ENCODE data around the gene MAGEA6.

The MAGEA6 gene

DNA sequence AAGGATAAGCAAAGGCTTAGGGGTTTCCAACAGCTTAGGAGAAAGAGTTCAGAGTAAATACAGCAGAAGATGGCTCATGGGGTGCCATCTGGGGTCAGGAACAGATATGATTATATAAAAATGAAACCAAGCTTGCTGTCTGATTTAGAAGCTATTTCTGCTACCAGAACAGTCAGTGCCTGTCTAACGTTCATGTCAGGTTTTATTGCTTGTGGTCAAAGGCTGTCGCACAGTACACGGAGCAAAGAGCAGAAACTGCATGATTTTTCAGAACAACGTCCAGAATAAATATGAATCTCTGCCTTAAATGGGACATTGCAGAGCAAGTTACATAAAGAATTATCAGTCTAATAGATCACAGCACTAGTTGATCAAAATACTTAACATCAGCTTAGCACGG is 43.7 kb upstream of the MAGEA6 start:
- TF ChIP-seq TCF12 (IDR thresholded peaks at IDR 0.05; ENCODE audit: low read depth) (no peak), TAF1 (IDR thresholded peaks at IDR 0.05; ENCODE audit: low read depth) (no peak), EP300 (IDR thresholded peaks at IDR 0.05; ENCODE audit: borderline replicate concordance) (no peak), TEAD4 (IDR thresholded peaks at IDR 0.05) (no peak), CREB1 (IDR thresholded peaks at IDR 0.05; ENCODE audit: low read depth) (no peak), CEBPB (IDR thresholded peaks at IDR 0.05) (no peak), RAD21 (IDR thresholded peaks at IDR 0.05; ENCODE audit: low read depth) (no peak), YY1 (IDR thresholded peaks at IDR 0.05; ENCODE audit: low read depth) (no peak), ZBTB7A (IDR thresholded peaks at IDR 0.05; ENCODE audit: low read depth) (no peak), NFIC (IDR thresholded peaks at IDR 0.05) (no peak)
- TF ChIP-seq, protein P1, sequence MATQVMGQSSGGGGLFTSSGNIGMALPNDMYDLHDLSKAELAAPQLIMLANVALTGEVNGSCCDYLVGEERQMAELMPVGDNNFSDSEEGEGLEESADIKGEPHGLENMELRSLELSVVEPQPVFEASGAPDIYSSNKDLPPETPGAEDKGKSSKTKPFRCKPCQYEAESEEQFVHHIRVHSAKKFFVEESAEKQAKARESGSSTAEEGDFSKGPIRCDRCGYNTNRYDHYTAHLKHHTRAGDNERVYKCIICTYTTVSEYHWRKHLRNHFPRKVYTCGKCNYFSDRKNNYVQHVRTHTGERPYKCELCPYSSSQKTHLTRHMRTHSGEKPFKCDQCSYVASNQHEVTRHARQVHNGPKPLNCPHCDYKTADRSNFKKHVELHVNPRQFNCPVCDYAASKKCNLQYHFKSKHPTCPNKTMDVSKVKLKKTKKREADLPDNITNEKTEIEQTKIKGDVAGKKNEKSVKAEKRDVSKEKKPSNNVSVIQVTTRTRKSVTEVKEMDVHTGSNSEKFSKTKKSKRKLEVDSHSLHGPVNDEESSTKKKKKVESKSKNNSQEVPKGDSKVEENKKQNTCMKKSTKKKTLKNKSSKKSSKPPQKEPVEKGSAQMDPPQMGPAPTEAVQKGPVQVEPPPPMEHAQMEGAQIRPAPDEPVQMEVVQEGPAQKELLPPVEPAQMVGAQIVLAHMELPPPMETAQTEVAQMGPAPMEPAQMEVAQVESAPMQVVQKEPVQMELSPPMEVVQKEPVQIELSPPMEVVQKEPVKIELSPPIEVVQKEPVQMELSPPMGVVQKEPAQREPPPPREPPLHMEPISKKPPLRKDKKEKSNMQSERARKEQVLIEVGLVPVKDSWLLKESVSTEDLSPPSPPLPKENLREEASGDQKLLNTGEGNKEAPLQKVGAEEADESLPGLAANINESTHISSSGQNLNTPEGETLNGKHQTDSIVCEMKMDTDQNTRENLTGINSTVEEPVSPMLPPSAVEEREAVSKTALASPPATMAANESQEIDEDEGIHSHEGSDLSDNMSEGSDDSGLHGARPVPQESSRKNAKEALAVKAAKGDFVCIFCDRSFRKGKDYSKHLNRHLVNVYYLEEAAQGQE (IDR thresholded peaks at IDR 0.05; ENCODE audit: low read depth): no peak

DNA sequence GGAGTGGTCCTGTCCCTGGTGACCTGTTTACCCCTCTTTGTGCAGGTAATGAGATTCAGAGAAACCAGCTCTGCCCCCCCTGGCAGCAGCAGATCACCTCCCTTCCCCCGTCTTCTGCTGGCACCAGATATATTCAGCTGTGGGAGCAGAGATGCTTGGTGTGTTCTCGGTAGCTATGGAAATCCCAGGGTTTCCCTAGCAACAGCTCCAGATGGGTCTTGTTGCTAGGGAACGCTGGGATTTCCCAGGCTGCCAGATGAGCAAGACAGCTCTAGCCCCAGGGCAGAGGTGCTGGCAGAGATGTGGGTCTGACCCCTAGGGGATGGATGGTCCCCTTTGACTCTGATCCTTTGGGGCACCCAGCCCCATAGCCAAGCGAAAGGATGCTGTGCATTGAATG is 40.9 kb upstream of the MAGEA6 start:
- TF ChIP-seq FOXM1 (IDR thresholded peaks at IDR 0.05; ENCODE audit: borderline replicate concordance, low read depth): no peak
- TF ChIP-seq NFIC (IDR thresholded peaks at IDR 0.05): no peak
- TF ChIP-seq, protein P1 (IDR thresholded peaks at IDR 0.05; ENCODE audit: low read depth): no peak
- TF ChIP-seq, protein P2, sequence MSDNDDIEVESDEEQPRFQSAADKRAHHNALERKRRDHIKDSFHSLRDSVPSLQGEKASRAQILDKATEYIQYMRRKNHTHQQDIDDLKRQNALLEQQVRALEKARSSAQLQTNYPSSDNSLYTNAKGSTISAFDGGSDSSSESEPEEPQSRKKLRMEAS (IDR thresholded peaks at IDR 0.05): no peak
- TF ChIP-seq CREB1 (IDR thresholded peaks at IDR 0.05; ENCODE audit: low read depth): no peak
- TF ChIP-seq, protein P3, sequence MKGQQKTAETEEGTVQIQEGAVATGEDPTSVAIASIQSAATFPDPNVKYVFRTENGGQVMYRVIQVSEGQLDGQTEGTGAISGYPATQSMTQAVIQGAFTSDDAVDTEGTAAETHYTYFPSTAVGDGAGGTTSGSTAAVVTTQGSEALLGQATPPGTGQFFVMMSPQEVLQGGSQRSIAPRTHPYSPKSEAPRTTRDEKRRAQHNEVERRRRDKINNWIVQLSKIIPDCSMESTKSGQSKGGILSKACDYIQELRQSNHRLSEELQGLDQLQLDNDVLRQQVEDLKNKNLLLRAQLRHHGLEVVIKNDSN (IDR thresholded peaks at IDR 0.05): no peak
- TF ChIP-seq ZBTB7A (IDR thresholded peaks at IDR 0.05; ENCODE audit: low read depth): no peak
- no peak for TF ChIP-seq EP300 (IDR thresholded peaks at IDR 0.05; ENCODE audit: borderline replicate concordance)
- no peak for TF ChIP-seq RAD21 (IDR thresholded peaks at IDR 0.05; ENCODE audit: low read depth)
- no peak for TF ChIP-seq EGR1 (IDR thresholded peaks at IDR 0.05)
- TF ChIP-seq YY1 (IDR thresholded peaks at IDR 0.05; ENCODE audit: low read depth): no peak
- no peak for TF ChIP-seq TEAD4 (IDR thresholded peaks at IDR 0.05)
- TF ChIP-seq TCF12 (IDR thresholded peaks at IDR 0.05; ENCODE audit: low read depth): no peak
- no peak for TF ChIP-seq TAF1 (IDR thresholded peaks at IDR 0.05; ENCODE audit: low read depth)
- no peak for TF ChIP-seq CEBPB (IDR thresholded peaks at IDR 0.05)

DNA sequence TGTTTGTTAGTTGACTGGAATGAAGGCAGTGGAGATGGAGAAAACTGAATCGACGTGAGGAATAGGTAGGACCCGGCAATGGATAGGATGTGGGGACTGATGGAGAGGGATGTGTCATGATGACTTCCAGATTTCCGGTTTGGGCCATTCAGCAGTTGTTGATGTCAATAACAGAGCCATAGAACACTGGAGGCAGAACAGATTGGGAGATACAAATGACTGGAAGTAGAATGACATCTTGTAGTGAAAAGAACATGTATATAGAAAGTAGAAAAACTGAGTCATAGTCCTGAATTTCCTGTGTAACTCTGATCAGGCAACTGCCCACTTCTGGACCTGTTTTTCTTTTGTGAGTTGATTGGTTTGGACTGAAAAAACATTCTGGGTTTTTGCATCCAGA is 36.5 kb upstream of the MAGEA6 start:
- TF ChIP-seq, protein P1 (IDR thresholded peaks at IDR 0.05; ENCODE audit: low read depth): no peak
- TF ChIP-seq ZBTB7A (IDR thresholded peaks at IDR 0.05; ENCODE audit: low read depth) (no peak), FOXM1 (IDR thresholded peaks at IDR 0.05; ENCODE audit: borderline replicate concordance, low read depth) (no peak), CREB1 (IDR thresholded peaks at IDR 0.05; ENCODE audit: low read depth) (no peak), CEBPB (IDR thresholded peaks at IDR 0.05) (no peak), EGR1 (IDR thresholded peaks at IDR 0.05) (no peak), TEAD4 (IDR thresholded peaks at IDR 0.05) (no peak), NFIC (IDR thresholded peaks at IDR 0.05) (no peak), RAD21 (IDR thresholded peaks at IDR 0.05; ENCODE audit: low read depth) (no peak), EP300 (IDR thresholded peaks at IDR 0.05; ENCODE audit: borderline replicate concordance) (no peak), TAF1 (IDR thresholded peaks at IDR 0.05; ENCODE audit: low read depth) (no peak), TCF12 (IDR thresholded peaks at IDR 0.05; ENCODE audit: low read depth) (no peak)
- TF ChIP-seq, protein P3 (IDR thresholded peaks at IDR 0.05): no peak
- TF ChIP-seq, protein P2 (IDR thresholded peaks at IDR 0.05): no peak

DNA sequence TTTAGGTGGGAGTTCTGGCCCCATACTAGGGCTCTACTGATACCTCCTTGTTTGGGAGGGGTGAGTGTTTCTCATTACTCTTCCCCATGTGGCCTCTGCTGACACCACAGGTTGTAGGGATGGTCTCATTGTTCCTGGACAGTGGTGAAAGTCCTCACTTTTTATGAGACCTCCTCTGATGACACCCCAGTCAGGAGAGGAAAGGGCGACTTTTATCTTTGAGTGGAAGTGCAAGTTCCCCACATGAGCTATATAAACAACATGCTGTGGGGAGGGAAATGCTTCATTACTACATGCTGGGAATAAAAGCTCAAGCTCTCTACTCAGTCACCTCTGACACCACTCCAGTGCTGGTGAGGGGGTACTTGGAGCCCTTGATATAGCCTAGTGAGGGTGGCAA is 29.5 kb upstream of the MAGEA6 start:
- TF ChIP-seq FOXM1 (IDR thresholded peaks at IDR 0.05; ENCODE audit: borderline replicate concordance, low read depth): no peak
- no peak for TF ChIP-seq TCF12 (IDR thresholded peaks at IDR 0.05; ENCODE audit: low read depth)
- TF ChIP-seq, protein P3 (IDR thresholded peaks at IDR 0.05): no peak
- no peak for TF ChIP-seq CREB1 (IDR thresholded peaks at IDR 0.05; ENCODE audit: low read depth)
- TF ChIP-seq ZBTB7A (IDR thresholded peaks at IDR 0.05; ENCODE audit: low read depth): no peak
- TF ChIP-seq TEAD4 (IDR thresholded peaks at IDR 0.05): no peak
- no peak for TF ChIP-seq EP300 (IDR thresholded peaks at IDR 0.05; ENCODE audit: borderline replicate concordance)
- TF ChIP-seq NFIC (IDR thresholded peaks at IDR 0.05): no peak
- no peak for TF ChIP-seq TAF1 (IDR thresholded peaks at IDR 0.05; ENCODE audit: low read depth)
- TF ChIP-seq, protein P2 (IDR thresholded peaks at IDR 0.05): no peak
- TF ChIP-seq, protein P1 (IDR thresholded peaks at IDR 0.05; ENCODE audit: low read depth): no peak
- no peak for TF ChIP-seq EGR1 (IDR thresholded peaks at IDR 0.05)
- TF ChIP-seq RAD21 (IDR thresholded peaks at IDR 0.05; ENCODE audit: low read depth): no peak
- TF ChIP-seq CEBPB (IDR thresholded peaks at IDR 0.05): no peak
- no peak for TF ChIP-seq YY1 (IDR thresholded peaks at IDR 0.05; ENCODE audit: low read depth)
